ENCODE measurements around the gene CPN1. TPM values are rescaled to one million over a fixed set of nuclear protein-coding genes. Genes with fewer than 3 reads are reported as not detected.
A peak's percentile ranks its signal among the peaks of the same experiment; 100 is the strongest.

The CPN1 gene
- total and polyA plus RNA-seq, 2 donors (not counting 3 experiments of a cell fraction or from before 2014, with no cell fraction given), result not detected

DNA sequence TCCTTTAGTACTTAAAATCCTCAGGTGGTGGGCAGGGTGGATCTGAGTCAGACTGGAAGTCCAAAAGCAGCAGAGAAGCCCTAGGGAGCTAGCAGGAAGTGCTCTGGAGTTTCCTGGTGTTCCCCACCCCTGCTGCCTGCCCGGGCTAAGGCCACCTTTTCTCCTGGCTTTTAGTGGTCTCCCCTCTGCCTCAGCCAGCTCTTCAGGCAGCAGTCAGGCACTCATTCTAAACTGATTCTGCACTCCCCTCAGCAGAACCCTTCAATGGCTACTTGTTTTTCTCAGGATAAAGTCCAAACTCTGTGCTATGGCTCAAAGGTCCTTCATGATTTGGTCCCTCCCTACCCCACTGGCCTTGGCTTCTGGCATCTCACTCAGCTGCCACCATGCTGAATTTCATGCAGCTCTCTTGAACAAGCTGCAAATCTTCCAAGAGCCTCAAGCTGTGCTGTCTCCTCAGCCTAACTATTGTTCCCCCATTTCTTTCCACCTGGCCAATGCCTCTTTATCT lies 43.1 kb downstream of the CPN1 start:
- no peak for FAIRE-seq
- Histone ChIP-seq H3K27me3 (ENCODE audit: control insufficient read depth in 2 of 2, insufficient read depth in 2 of 2, low read length in 2 of 2) (no peaks in the 10 kb centered on the region), H4K20me1 (replicated peaks; ENCODE audit: control insufficient read depth, extremely low read depth, insufficient read depth, low read length) (no peaks in the 10 kb centered on the region), H3K79me2 (ENCODE audit: control insufficient read depth, insufficient read depth, low read length) (no peaks in the 10 kb centered on the region), H3K27ac (ENCODE audit: insufficient read depth, low read depth, low read length) (no peak overlapping the region), H2AFZ (ENCODE audit: low read depth, low read length) (peak overlapping the region; percentile 63), H3K9ac (replicated peaks; ENCODE audit: extremely low read depth, insufficient read depth, low read length) (no peak overlapping the region), H3K9me1 (replicated peaks; ENCODE audit: control insufficient read depth, extremely low read depth, insufficient read depth, low read length) (no peaks in the 10 kb centered on the region), H3K4me3 (replicated peaks in 1 of 3; ENCODE audit: insufficient read depth in 1 of 3, low read depth in 1 of 3, low read length in 3 of 3) (no peak overlapping the region), H3K4me2 (ENCODE audit: insufficient read depth, low read length) (no peak overlapping the region), H3K9me3 (replicated peaks; ENCODE audit: control insufficient read depth, insufficient read depth, low read length) (no peaks in the 10 kb centered on the region), H3K36me3 (ENCODE audit: control insufficient read depth in 2 of 2, extremely low read depth in 1 of 2, insufficient read depth in 2 of 2, low read length in 2 of 2) (no peaks in the 10 kb centered on the region), H3K4me1 (ENCODE audit: control insufficient read depth, extremely low read depth, insufficient read depth, low read length) (peaks cover 10% of the 10 kb centered on the region)
- DNase-seq (ENCODE audit: low read depth, low spot score), result no peak
- ChIA-PET CTCF (interaction anchor here (1.3 to 2.1 kb wide), 2 partner anchors 21 to 29 kb away, joined by 3 to 8 read pairs; partner anchors contain the start of gene DNMBP), POLR2A (no interaction called here)
- dilution Hi-C loops (cut with MboI; ENCODE audit: extremely low pct_ligation_motif_present, low sequenced_read_pairs) (no loop called here), intact Hi-C loops (cut with micrococcal nuclease) (no loop called here)
- no peak for TF ChIP-seq EZH2 (IDR thresholded peaks at IDR 0.05; ENCODE audit: borderline replicate concordance, low read depth, low read length, severe bottlenecking)
- BruUV-seq (replicated peaks), result no TSS peak

DNA sequence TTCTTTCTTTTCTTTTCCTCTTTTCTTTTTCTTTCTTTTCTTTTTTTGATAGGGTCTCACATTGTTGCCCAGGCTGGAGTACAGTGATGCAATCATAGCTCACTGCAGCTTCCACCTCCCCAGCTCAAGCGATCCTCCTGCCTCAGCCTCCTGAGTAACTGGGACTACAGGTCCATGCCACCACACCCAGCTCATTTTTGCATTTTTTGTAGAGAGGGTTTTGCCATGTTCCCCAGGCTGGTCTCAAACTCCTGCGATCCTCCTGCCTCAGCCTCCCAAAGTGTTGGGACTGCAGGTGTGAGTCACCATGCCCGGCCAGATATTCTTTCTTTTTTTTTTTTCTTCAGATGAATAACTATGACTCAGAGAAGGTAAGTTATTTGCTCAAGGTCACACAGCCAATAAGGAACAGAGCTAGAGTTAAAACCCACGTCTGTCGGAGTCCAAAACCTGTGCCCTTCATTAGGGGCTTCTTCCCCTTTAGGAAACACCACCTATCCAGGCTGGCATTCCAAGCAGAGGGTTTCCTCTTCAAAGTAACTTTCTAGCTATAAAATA lies 43.8 kb downstream of the CPN1 start:
- Histone ChIP-seq H3K79me2 (ENCODE audit: control insufficient read depth, insufficient read depth, low read length) (no peaks in the 10 kb centered on the region), H3K4me2 (ENCODE audit: insufficient read depth, low read length) (no peak overlapping the region), H4K20me1 (replicated peaks; ENCODE audit: control insufficient read depth, extremely low read depth, insufficient read depth, low read length) (no peaks in the 10 kb centered on the region), H3K4me3 (replicated peaks in 1 of 3; ENCODE audit: insufficient read depth in 1 of 3, low read depth in 1 of 3, low read length in 3 of 3) (no peak overlapping the region), H3K4me1 (ENCODE audit: control insufficient read depth, extremely low read depth, insufficient read depth, low read length) (peaks cover 6% of the 10 kb centered on the region), H3K9me1 (replicated peaks; ENCODE audit: control insufficient read depth, extremely low read depth, insufficient read depth, low read length) (no peaks in the 10 kb centered on the region), H3K9ac (replicated peaks; ENCODE audit: extremely low read depth, insufficient read depth, low read length) (no peak overlapping the region), H3K36me3 (ENCODE audit: control insufficient read depth in 2 of 2, extremely low read depth in 1 of 2, insufficient read depth in 2 of 2, low read length in 2 of 2) (no peaks in the 10 kb centered on the region), H3K27me3 (ENCODE audit: control insufficient read depth in 2 of 2, insufficient read depth in 2 of 2, low read length in 2 of 2) (no peaks in the 10 kb centered on the region), H3K9me3 (replicated peaks; ENCODE audit: control insufficient read depth, insufficient read depth, low read length) (no peaks in the 10 kb centered on the region), H3K27ac (ENCODE audit: insufficient read depth, low read depth, low read length) (no peak overlapping the region), H2AFZ (ENCODE audit: low read depth, low read length) (no peak overlapping the region)
- intact Hi-C loops (cut with micrococcal nuclease), result no loop called here
- BruUV-seq (replicated peaks), result no TSS peak
- dilution Hi-C loops (cut with MboI; ENCODE audit: extremely low pct_ligation_motif_present, low sequenced_read_pairs), result no loop called here
- TF ChIP-seq POLR2A (IDR thresholded peaks at IDR 0.05; ENCODE audit: low read depth, low read length) (no peak), FOS (IDR thresholded peaks at IDR 0.05; ENCODE audit: borderline replicate concordance, insufficient read depth, low read length) (peak; percentile 30), JUN (IDR thresholded peaks at IDR 0.05; ENCODE audit: borderline replicate concordance, insufficient read depth, insufficient read length, low read depth) (peak; percentile 7)
- DNase-seq (ENCODE audit: low read depth, low spot score), result no peak
- no peak for FAIRE-seq
- CTCF ChIA-PET, result interaction anchor here (0.9 to 3.5 kb wide), 4 partner anchors 8 to 192 kb away, joined by 3 to 12 read pairs (median 6); partner anchors contain the start of gene DNMBP
- POLR2A ChIA-PET, result no interaction called here
